ENCODE data around the gene GNAI3. TPM values are rescaled to one million over a fixed set of nuclear protein-coding genes. Genes with fewer than 3 reads are reported as not detected.

Gene GNAI3
- total and polyA plus RNA-seq, 2 of the 13 experiments (the other 11 are each of a cell fraction or from before 2014, with no cell fraction given): 4.3 to 9.0 TPM

DNA sequence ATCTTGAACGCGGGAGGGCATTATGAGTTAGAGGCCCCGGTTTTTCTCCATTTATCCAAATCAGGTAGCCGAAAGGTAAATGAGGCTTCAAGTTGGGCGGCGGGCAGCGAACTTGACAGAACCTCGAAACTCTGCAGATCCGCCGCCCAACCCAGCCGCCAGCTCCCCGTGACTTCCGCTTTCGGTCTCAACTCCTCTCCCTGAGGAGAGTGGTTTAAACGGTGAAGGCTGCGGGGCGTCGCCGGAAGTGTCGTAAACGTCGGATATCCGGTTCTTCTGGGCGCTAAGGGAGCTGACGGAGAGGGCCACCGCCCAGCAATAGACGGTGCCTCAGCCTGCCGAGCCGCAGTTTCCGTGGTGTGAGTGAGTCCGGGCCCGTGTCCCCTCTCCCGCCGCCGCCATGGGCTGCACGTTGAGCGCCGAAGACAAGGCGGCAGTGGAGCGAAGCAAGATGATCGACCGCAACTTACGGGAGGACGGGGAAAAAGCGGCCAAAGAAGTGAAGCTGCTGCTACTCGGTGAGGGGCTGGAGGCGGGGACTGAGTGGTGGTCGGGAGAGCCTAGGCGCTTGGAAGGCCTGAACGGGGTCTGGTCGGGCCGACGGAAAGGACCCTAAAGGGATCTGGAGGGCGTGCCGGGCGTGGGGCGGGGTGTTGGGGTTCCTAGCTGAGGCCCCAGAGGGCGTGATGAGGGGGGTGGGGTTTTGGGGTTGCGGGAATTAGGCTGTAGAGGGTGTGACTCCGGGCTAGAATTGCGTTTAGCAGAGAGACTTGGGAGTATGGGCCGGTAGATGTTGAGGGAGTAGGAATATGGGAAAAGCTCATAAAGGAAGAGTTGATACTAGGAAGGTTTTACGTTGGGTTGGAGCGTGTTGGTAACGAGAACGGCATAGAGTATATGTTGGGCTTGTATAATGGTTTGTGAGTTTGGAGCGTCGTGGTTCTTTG lies at the start of gene GNAI3 (continued):
- TF ChIP-seq, protein P1, sequence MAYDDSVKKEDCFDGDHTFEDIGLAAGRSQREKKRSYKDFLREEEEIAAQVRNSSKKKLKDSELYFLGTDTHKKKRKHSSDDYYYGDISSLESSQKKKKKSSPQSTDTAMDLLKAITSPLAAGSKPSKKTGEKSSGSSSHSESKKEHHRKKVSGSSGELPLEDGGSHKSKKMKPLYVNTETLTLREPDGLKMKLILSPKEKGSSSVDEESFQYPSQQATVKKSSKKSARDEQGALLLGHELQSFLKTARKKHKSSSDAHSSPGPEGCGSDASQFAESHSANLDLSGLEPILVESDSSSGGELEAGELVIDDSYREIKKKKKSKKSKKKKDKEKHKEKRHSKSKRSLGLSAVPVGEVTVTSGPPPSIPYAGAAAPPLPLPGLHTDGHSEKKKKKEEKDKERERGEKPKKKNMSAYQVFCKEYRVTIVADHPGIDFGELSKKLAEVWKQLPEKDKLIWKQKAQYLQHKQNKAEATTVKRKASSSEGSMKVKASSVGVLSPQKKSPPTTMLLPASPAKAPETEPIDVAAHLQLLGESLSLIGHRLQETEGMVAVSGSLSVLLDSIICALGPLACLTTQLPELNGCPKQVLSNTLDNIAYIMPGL (CRISPR knock-in tag; IDR thresholded peaks at IDR 0.05; ENCODE audit: borderline replicate concordance in 1 of 2, low read depth in 1 of 2): peak; percentile 80 to 90
- TF ChIP-seq ZNF331 (CRISPR knock-in tag; IDR thresholded peaks at IDR 0.05) (peak; percentile 52), ZNF773 (CRISPR knock-in tag; IDR thresholded peaks at IDR 0.05; ENCODE audit: borderline replicate concordance) (no peak), ZNF121 (CRISPR knock-in tag; IDR thresholded peaks at IDR 0.05) (no peak), ZNF260 (CRISPR knock-in tag; IDR thresholded peaks at IDR 0.05; ENCODE audit: borderline replicate concordance, low read depth) (no peak), SMARCE1 (IDR thresholded peaks at IDR 0.05; ENCODE audit: borderline replicate concordance) (no peak), NR2F6 (IDR thresholded peaks at IDR 0.05) (no peak), NR2F6 (CRISPR knock-in tag; IDR thresholded peaks at IDR 0.05) (peak; percentile 34; the same call in 1 of the 2 replicates), NFIB (CRISPR knock-in tag; IDR thresholded peaks at IDR 0.05; ENCODE audit: borderline replicate concordance) (no peak), ZNF572 (CRISPR knock-in tag; IDR thresholded peaks at IDR 0.05) (peak; percentile 88), PHF20 (CRISPR knock-in tag; IDR thresholded peaks at IDR 0.05) (peak; percentile 92)
- TF ChIP-seq, protein P2, sequence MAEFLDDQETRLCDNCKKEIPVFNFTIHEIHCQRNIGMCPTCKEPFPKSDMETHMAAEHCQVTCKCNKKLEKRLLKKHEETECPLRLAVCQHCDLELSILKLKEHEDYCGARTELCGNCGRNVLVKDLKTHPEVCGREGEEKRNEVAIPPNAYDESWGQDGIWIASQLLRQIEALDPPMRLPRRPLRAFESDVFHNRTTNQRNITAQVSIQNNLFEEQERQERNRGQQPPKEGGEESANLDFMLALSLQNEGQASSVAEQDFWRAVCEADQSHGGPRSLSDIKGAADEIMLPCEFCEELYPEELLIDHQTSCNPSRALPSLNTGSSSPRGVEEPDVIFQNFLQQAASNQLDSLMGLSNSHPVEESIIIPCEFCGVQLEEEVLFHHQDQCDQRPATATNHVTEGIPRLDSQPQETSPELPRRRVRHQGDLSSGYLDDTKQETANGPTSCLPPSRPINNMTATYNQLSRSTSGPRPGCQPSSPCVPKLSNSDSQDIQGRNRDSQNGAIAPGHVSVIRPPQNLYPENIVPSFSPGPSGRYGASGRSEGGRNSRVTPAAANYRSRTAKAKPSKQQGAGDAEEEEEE (CRISPR knock-in tag; IDR thresholded peaks at IDR 0.05; ENCODE audit: borderline replicate concordance): 0 out of 2 replicates have a peak, but pooled peaks have one; percentile 65
- TF ChIP-seq, protein P3, sequence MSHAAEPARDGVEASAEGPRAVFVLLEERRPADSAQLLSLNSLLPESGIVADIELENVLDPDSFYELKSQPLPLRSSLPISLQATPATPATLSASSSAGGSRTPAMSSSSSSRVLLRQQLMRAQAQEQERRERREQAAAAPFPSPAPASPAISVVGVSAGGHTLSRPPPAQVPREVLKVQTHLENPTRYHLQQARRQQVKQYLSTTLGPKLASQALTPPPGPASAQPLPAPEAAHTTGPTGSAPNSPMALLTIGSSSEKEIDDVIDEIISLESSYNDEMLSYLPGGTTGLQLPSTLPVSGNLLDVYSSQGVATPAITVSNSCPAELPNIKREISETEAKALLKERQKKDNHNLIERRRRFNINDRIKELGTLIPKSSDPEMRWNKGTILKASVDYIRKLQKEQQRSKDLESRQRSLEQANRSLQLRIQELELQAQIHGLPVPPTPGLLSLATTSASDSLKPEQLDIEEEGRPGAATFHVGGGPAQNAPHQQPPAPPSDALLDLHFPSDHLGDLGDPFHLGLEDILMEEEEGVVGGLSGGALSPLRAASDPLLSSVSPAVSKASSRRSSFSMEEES (CRISPR knock-in tag; IDR thresholded peaks at IDR 0.05): no peak
- TF ChIP-seq, protein P4, sequence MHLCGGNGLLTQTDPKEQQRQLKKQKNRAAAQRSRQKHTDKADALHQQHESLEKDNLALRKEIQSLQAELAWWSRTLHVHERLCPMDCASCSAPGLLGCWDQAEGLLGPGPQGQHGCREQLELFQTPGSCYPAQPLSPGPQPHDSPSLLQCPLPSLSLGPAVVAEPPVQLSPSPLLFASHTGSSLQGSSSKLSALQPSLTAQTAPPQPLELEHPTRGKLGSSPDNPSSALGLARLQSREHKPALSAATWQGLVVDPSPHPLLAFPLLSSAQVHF (CRISPR knock-in tag; IDR thresholded peaks at IDR 0.05): no peak
- TF ChIP-seq, protein P5, sequence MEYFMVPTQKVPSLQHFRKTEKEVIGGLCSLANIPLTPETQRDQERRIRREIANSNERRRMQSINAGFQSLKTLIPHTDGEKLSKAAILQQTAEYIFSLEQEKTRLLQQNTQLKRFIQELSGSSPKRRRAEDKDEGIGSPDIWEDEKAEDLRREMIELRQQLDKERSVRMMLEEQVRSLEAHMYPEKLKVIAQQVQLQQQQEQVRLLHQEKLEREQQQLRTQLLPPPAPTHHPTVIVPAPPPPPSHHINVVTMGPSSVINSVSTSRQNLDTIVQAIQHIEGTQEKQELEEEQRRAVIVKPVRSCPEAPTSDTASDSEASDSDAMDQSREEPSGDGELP (IDR thresholded peaks at IDR 0.05; ENCODE audit: borderline replicate concordance, low read depth): peak; percentile 6; the same call in 1 of the 2 replicates
- TF ChIP-seq, protein P6, sequence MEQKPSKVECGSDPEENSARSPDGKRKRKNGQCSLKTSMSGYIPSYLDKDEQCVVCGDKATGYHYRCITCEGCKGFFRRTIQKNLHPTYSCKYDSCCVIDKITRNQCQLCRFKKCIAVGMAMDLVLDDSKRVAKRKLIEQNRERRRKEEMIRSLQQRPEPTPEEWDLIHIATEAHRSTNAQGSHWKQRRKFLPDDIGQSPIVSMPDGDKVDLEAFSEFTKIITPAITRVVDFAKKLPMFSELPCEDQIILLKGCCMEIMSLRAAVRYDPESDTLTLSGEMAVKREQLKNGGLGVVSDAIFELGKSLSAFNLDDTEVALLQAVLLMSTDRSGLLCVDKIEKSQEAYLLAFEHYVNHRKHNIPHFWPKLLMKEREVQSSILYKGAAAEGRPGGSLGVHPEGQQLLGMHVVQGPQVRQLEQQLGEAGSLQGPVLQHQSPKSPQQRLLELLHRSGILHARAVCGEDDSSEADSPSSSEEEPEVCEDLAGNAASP (CRISPR knock-in tag; IDR thresholded peaks at IDR 0.05; ENCODE audit: borderline replicate concordance): no peak
